ENCODE data around the gene KRTAP1-3.

DNA sequence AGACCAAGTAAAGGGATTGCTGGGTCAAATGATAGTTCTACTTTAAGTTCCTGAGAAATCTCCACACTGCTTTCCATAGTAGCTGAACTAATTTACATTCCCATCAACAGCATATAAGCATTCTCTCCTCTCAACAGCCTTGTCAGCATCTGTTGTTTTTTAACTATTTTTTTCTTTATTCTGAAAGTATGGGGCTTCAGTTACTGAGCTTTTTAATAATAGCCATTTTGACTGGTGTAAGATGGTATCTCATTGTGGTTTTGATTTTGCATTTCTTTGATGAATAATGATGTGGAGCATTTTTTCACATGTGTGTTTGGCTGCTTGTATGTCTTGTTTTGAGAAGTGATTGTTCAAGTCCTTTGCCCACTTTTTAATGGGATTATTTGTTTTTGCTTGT, 17.9 kb upstream of the KRTAP1-3 start:
- TF ChIP-seq POLR2A (IDR thresholded peaks at IDR 0.05) = no peak
- TF ChIP-seq, protein P1, sequence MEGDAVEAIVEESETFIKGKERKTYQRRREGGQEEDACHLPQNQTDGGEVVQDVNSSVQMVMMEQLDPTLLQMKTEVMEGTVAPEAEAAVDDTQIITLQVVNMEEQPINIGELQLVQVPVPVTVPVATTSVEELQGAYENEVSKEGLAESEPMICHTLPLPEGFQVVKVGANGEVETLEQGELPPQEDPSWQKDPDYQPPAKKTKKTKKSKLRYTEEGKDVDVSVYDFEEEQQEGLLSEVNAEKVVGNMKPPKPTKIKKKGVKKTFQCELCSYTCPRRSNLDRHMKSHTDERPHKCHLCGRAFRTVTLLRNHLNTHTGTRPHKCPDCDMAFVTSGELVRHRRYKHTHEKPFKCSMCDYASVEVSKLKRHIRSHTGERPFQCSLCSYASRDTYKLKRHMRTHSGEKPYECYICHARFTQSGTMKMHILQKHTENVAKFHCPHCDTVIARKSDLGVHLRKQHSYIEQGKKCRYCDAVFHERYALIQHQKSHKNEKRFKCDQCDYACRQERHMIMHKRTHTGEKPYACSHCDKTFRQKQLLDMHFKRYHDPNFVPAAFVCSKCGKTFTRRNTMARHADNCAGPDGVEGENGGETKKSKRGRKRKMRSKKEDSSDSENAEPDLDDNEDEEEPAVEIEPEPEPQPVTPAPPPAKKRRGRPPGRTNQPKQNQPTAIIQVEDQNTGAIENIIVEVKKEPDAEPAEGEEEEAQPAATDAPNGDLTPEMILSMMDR (IDR thresholded peaks at IDR 0.05) = no peak
